ENCODE results near the gene C16orf78. TPM values are rescaled to one million over a fixed set of nuclear protein-coding genes. Genes with fewer than 3 reads are reported as not detected.

Gene C16orf78
- total and polyA plus RNA-seq, 2 of the 4 experiments (the other 2 are of a cell fraction): not detected

DNA sequence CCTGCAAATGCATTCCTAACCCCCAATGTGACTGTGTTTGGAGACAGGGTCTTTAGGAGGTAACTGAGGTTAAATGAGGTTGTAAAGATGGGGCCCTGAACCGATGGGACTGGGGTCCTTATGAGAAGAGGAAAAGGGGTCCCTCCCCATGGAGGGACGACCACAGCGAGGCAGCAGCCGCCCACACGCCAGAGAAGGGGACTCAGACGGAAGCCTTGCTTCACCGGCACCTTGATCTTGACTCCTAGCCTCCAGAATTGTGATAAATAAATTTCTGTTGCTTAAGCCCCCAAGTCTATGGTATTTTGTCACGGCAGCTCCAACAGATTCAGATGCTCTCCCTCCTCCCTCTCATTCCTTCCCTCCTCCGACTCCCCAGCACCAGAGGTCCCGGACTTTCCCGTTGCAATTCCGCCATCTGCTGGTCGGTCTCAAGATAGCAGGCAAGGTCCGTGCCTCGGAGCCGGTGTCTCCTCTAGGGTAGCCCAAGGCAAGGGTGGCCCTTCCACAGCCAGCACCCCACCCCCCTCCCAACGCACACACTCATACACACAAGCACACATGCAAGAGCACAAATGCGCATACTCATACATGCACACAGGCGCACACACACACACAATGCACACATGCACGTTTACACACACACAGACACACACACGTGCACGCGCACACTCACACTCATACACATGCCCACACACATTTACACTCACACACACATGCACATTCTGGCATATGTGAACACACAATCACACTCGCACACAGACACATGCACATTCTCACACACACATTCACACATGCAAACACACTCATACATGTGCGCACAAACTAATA, 23.1 kb upstream of the C16orf78 start (continued):
- TF ChIP-seq MAZ (IDR thresholded peaks at IDR 0.05; ENCODE audit: borderline replicate concordance, low read depth, low read length) (0 out of 2 replicates have a peak, but pooled peaks have one; percentile 19), FOS (IDR thresholded peaks at IDR 0.05; ENCODE audit: low read depth, low read length) (no peak)

DNA sequence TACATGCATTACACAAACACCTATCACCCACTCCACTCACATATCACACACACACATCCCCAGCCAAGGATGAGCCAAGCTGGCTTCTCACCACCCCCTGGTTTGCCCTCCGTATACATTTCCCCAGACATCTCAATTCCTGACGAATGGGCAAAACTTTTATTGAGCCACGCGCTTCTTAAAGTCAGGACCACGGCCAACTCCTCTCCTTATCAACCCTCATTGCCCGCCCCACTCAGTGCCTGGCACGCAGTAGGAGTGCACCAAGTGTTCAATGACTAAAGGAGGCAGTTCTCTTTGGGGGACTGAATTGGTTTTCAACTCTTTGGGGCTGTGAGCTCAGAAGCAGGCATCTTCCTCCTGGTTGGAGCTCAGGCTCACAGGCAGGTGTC, 22.5 kb upstream of the C16orf78 start:
- Histone ChIP-seq H3K36me3 (ENCODE audit: control insufficient read depth, insufficient read depth, low read length) (no peaks in the 10 kb centered on the region), H3K4ac (ENCODE audit: low read depth, low read length) (no peak overlapping the region), H4K5ac (ENCODE audit: low read depth, low read length) (no peak overlapping the region), H4K8ac (ENCODE audit: low read depth in 2 of 2, low read length in 2 of 2) (no peak overlapping the region), H2BK20ac (ENCODE audit: low read depth, low read length) (no peak overlapping the region), H3K14ac (replicated peaks; ENCODE audit: low read depth, low read length) (no peak overlapping the region), H3K23ac (ENCODE audit: low read depth, low read length) (no peak overlapping the region), H4K20me1 (ENCODE audit: insufficient read depth, low read length) (no peaks in the 10 kb centered on the region), H3K4me3 (ENCODE audit: insufficient read depth, low read depth, low read length) (no peak overlapping the region), H3K9ac (ENCODE audit: low read depth, low read length) (no peak overlapping the region), H3K18ac (ENCODE audit: low read depth, low read length) (no peak overlapping the region), H2AK9ac (replicated peaks; ENCODE audit: low read depth, low read length, poor library complexity) (no peak overlapping the region), H2BK15ac (ENCODE audit: low read depth, low read length) (no peak overlapping the region), H4K91ac (ENCODE audit: insufficient read depth, low read depth, low read length) (no peak overlapping the region), H3K27ac (ENCODE audit: insufficient read depth, low read length) (no peak overlapping the region), H3K79me1 (ENCODE audit: low read depth in 1 of 2, low read length in 2 of 2) (no peaks in the 10 kb centered on the region), H3K9me3 (ENCODE audit: control insufficient read depth, insufficient read depth, low read length) (no peaks in the 10 kb centered on the region), H3K9me1 (ENCODE audit: insufficient read depth, low read length) (no peaks in the 10 kb centered on the region), H3K27me3 (ENCODE audit: control insufficient read depth, insufficient read depth, low read length) (no peaks in the 10 kb centered on the region), H2BK5ac (ENCODE audit: low read depth, low read length, poor library complexity, severe bottlenecking) (no peak overlapping the region), H2AK5ac (ENCODE audit: low read depth, low read length) (no peak overlapping the region), H3K4me2 (ENCODE audit: low read depth, low read length) (no peak overlapping the region), H3K56ac (ENCODE audit: extremely low read depth, insufficient read depth, low read length) (no peak overlapping the region), H2BK120ac (ENCODE audit: low read depth, low read length) (no peak overlapping the region), H3K4me1 (ENCODE audit: control insufficient read depth, insufficient read depth, low read length) (no peaks in the 10 kb centered on the region), H2AFZ (replicated peaks; ENCODE audit: low read length, poor library complexity) (no peak overlapping the region)
- no peak for DNase-seq
- ChIA-PET POLR2A (ENCODE audit: unreplicated experiment) (no interaction called here), CTCF (interaction anchor here (1.2 kb wide), 1 partner anchor 664 kb away, joined by 4 read pairs; no protein-coding TSS in a partner anchor)
- TF ChIP-seq CEBPB (IDR thresholded peaks at IDR 0.05; ENCODE audit: low read depth, low read length) (no peak), POLR2A (IDR thresholded peaks at IDR 0.05; ENCODE audit: low read depth, low read length) (no peak)
- in situ Hi-C loops (cut with MboI; ENCODE audit: low sequenced_read_pairs) (no loop called here), dilution Hi-C loops (cut with HindIII; ENCODE audit: low sequenced_read_pairs, unreplicated experiment) (no loop called here), intact Hi-C loops (cut with micrococcal nuclease) (loop anchor here (2.0 kb wide), 1 partner anchor 448 kb away; no protein-coding TSS in a partner anchor)
- 17% methylated on average over 2 of the region's 7 CpGs; no CpG with 5 or more reads in 1 of the 2 experiments for WGBS, 2 experiments (ENCODE audit: extremely low coverage in 2 of 2, insufficient read length in 1 of 2)
- ATAC-seq (ENCODE audit: low read depth): no peak
- no TSS peak for BruUV-seq (replicated peaks)
